OCI-LY1 (cell line): ENCODE measurements around the gene MAD1L1.

Source experiments
- CTCF ChIP-seq: fragments of 200-600 bp; sonication (generic), shearing (Covaris generic); IDR thresholded peaks from 2 replicates; pipeline ENCODE4 v1.5.1; 2017; ENCODE audit warnings: mild to moderate bottlenecking, antibody characterized with exemption, low read length, moderate library complexity, mixed read lengths
- EZH2 ChIP-seq: fragments of 200-600 bp; sonication (generic), shearing (Covaris generic); IDR thresholded peaks from 2 replicates; pipeline ENCODE4 v1.8.0; 2017; ENCODE audit warnings: borderline replicate concordance, mixed run types, mild to moderate bottlenecking, antibody characterized with exemption, low read length, moderate library complexity, mixed read lengths

GRCh38 chr7:1873070-1873405, 359.7 kb downstream of the MAD1L1 start:
- TF ChIP-seq CTCF (no peak), EZH2 (no peak)
